Fibroblast of lung (primary cell): Measurements from ENCODE around the gene DRAXIN. TPM values are rescaled to one million over a fixed set of nuclear protein-coding genes. Genes with fewer than 3 reads are reported as not detected.

ENCODE experiments used
- DNase-seq, 2 donors: peaks; one replicate each; pipeline versions ENCODE4 v3.0.0 to v3.0.0-alpha.2; 2010; ENCODE audit warnings: low read depth in 2 of 2
- H2AFZ ChIP-seq: 2 replicates; pipeline ENCODE4 v1.5.1; 2012; ENCODE audit warnings: low read length, control low read depth, inconsistent platforms
- H3K27ac ChIP-seq: 2 replicates; pipeline ENCODE4 v1.5.1; 2011; ENCODE audit warnings: low read length, control low read depth; ENCODE audit not compliant: insufficient read depth
- H3K27me3 ChIP-seq: 2 replicates; pipeline ENCODE4 v1.5.1; 2011; ENCODE audit warnings: mild to moderate bottlenecking, low read length; ENCODE audit not compliant: control insufficient read depth, insufficient read depth
- H3K36me3 ChIP-seq: 2 replicates; pipeline ENCODE4 v1.5.1; 2011; ENCODE audit warnings: low read length; ENCODE audit not compliant: control insufficient read depth, insufficient read depth
- H3K4me1 ChIP-seq: 2 replicates; pipeline ENCODE4 v1.5.1; 2011; ENCODE audit warnings: low read length; ENCODE audit not compliant: control insufficient read depth, insufficient read depth; ENCODE audit errors: extremely low read depth
- H3K4me2 ChIP-seq: 2 replicates; pipeline ENCODE4 v1.5.1; 2011; ENCODE audit warnings: low read length, control low read depth; ENCODE audit not compliant: insufficient read depth; ENCODE audit errors: extremely low read depth
- H3K4me3 ChIP-seq, 4 experiments: fragments of 200-600 bp in 1 of 4; sonication (generic) in 1 of 4; replicated peaks in 1 of 4; 2 replicates each; pipeline ENCODE4 v1.5.1; 2011 to 2016; ENCODE audit warnings: low read length in 4 of 4, low read depth in 3 of 4, mild to moderate bottlenecking in 3 of 4, control low read depth in 2 of 4, inconsistent platforms in 1 of 4, mixed read lengths in 1 of 4; ENCODE audit not compliant: insufficient read depth in 1 of 4; ENCODE audit errors: control extremely low read depth in 1 of 4
- H3K79me2 ChIP-seq: 2 replicates; pipeline ENCODE4 v1.5.1; 2012; ENCODE audit warnings: mild to moderate bottlenecking, low read length, inconsistent platforms; ENCODE audit not compliant: control insufficient read depth, insufficient read depth
- H3K9ac ChIP-seq: 2 replicates; pipeline ENCODE4 v1.5.1; 2011; ENCODE audit warnings: mild to moderate bottlenecking, low read length, control low read depth; ENCODE audit not compliant: insufficient read depth
- H3K9me3 ChIP-seq: 2 replicates; pipeline ENCODE4 v1.5.1; 2012; ENCODE audit warnings: low read depth, low read length; ENCODE audit not compliant: control insufficient read depth, insufficient read depth
- H4K20me1 ChIP-seq: 2 replicates; pipeline ENCODE4 v1.5.1; 2011; ENCODE audit warnings: low read length; ENCODE audit not compliant: control insufficient read depth, insufficient read depth; ENCODE audit errors: extremely low read depth
- CTCF ChIP-seq, 2 donors: IDR thresholded peaks in 1 of 2; conservative IDR thresholded peaks in 1 of 2; 1 replicate in 1 of 2; 2 replicates in 1 of 2; pipeline ENCODE4 v1.5.1; 2011 to 2012; ENCODE audit warnings: low read length in 2 of 2, control low read depth in 1 of 2, inconsistent platforms in 1 of 2, low read depth in 1 of 2, mild to moderate bottlenecking in 1 of 2
- EZH2 ChIP-seq: IDR thresholded peaks from 2 replicates; pipeline ENCODE4 v1.5.1; 2012; ENCODE audit warnings: low read length, control low read depth, mild to moderate bottlenecking; ENCODE audit errors: missing control alignments
- polyA plus RNA-seq, 2 donors: library from polyadenylated mRNA; depleted of rRNA in 1 of 2; stranded (reverse) in 1 of 2; unstranded in 1 of 2; fragments of >200 nt; gene quantifications; 2 replicates each; pipeline ENCODE4 v1.2.1, GENCODE V29; 2011 to 2012; ENCODE audit warnings: missing spikeins in 1 of 2
- total RNA-seq: library from RNA; depleted of rRNA; stranded (reverse); fragments of >200 nt; gene quantifications from 2 replicates; pipeline ENCODE4 v1.2.1, GENCODE V29; 2014

Gene DRAXIN
- total and polyA plus RNA-seq, 2 donors (not counting 1 experiment from before 2014, with no cell fraction given) = 0.03 to 0.50 TPM

GRCh38 chr1:11659748-11660147 lies 31.8 kb upstream of the DRAXIN start:
- no peak for DNase-seq
- Histone ChIP-seq H3K36me3 (no peaks in the 10 kb centered on the region), H3K79me2 (no peaks in the 10 kb centered on the region), H3K4me3 (no peak overlapping the region), H3K9me3 (no peaks in the 10 kb centered on the region), H2AFZ (no peak overlapping the region), H3K27me3 (no peaks in the 10 kb centered on the region), H3K4me1 (peaks cover 3% of the 10 kb centered on the region), H3K27ac (no peak overlapping the region), H4K20me1 (no peaks in the 10 kb centered on the region), H3K9ac (no peak overlapping the region), H3K4me2 (no peak overlapping the region)
- TF ChIP-seq EZH2 (no peak), CTCF (conservative IDR thresholded peaks at IDR 0.05 in 1 of 2, IDR thresholded peaks at IDR 0.05 in 1 of 2; ENCODE audit: low read depth in 1 of 2, low read length in 2 of 2) (no peak)

GRCh38 chr1:11661103-11661502 lies 30.4 kb upstream of the DRAXIN start:
- Histone ChIP-seq H3K4me2 (no peak overlapping the region), H3K4me1 (no peaks in the 10 kb centered on the region), H4K20me1 (no peaks in the 10 kb centered on the region), H3K4me3 (no peak overlapping the region), H3K27me3 (no peaks in the 10 kb centered on the region), H3K36me3 (no peaks in the 10 kb centered on the region), H3K27ac (no peak overlapping the region), H3K9me3 (no peaks in the 10 kb centered on the region), H3K9ac (no peak overlapping the region), H3K79me2 (no peaks in the 10 kb centered on the region), H2AFZ (no peak overlapping the region)
- TF ChIP-seq CTCF (conservative IDR thresholded peaks at IDR 0.05 in 1 of 2, IDR thresholded peaks at IDR 0.05 in 1 of 2; ENCODE audit: low read depth in 1 of 2, low read length in 2 of 2) = no peak
- TF ChIP-seq EZH2 = no peak
- DNase-seq = no peak

GRCh38 chr1:11664336-11665065 lies 27.0 kb upstream of the DRAXIN start:
- Histone ChIP-seq H2AFZ (peak overlapping the region; percentile 1), H3K9ac (peak overlapping the region; percentile 44), H3K79me2 (no peaks in the 10 kb centered on the region), H3K4me2 (peak overlapping the region; percentile 81), H3K27me3 (no peaks in the 10 kb centered on the region), H3K36me3 (no peaks in the 10 kb centered on the region), H3K9me3 (no peaks in the 10 kb centered on the region), H3K4me1 (no peaks in the 10 kb centered on the region), H3K4me3 (peak overlapping the region; percentile 24 to 57 (median 50)), H3K27ac (no peak overlapping the region), H4K20me1 (no peaks in the 10 kb centered on the region)
- peak; percentile 18 to 23 for DNase-seq
- no peak for TF ChIP-seq CTCF (conservative IDR thresholded peaks at IDR 0.05 in 1 of 2, IDR thresholded peaks at IDR 0.05 in 1 of 2; ENCODE audit: low read depth in 1 of 2, low read length in 2 of 2)
- no peak for TF ChIP-seq EZH2
